K562 (cell line): ENCODE results near the gene IL26.

Experiments
- MGA ChIP-seq: fragments of 450-650 bp; IDR thresholded peaks from 2 replicates; pipeline ENCODE4 v1.6.1; 2016; ENCODE audit warnings: mild to moderate bottlenecking, moderate library complexity
- RNF2 ChIP-seq: sonication (generic); IDR thresholded peaks from 2 replicates; pipeline ENCODE4 v1.6.1; 2016
- TF ChIP-seq, protein P1 (sequence below), 3 experiments: IDR thresholded peaks in 2 of 3; conservative IDR thresholded peaks in 1 of 3; 2 replicates each; pipeline ENCODE4 v1.5.1; 2011 to 2012; ENCODE audit warnings: low read length in 3 of 3, mild to moderate bottlenecking in 3 of 3, control low read depth in 2 of 3, improper control_type of control experiment in 1 of 3, inconsistent platforms in 1 of 3, low read depth in 1 of 3, mixed read lengths in 1 of 3, moderate library complexity in 1 of 3; ENCODE audit not compliant: insufficient read depth in 2 of 3

- TF ChIP-seq, protein P1, sequence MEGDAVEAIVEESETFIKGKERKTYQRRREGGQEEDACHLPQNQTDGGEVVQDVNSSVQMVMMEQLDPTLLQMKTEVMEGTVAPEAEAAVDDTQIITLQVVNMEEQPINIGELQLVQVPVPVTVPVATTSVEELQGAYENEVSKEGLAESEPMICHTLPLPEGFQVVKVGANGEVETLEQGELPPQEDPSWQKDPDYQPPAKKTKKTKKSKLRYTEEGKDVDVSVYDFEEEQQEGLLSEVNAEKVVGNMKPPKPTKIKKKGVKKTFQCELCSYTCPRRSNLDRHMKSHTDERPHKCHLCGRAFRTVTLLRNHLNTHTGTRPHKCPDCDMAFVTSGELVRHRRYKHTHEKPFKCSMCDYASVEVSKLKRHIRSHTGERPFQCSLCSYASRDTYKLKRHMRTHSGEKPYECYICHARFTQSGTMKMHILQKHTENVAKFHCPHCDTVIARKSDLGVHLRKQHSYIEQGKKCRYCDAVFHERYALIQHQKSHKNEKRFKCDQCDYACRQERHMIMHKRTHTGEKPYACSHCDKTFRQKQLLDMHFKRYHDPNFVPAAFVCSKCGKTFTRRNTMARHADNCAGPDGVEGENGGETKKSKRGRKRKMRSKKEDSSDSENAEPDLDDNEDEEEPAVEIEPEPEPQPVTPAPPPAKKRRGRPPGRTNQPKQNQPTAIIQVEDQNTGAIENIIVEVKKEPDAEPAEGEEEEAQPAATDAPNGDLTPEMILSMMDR (IDR thresholded peaks at IDR 0.05 in 2 of 3, conservative IDR thresholded peaks at IDR 0.05 in 1 of 3; ENCODE audit: insufficient read depth in 2 of 3, low read depth in 1 of 3, low read length in 3 of 3): no peak
- TF ChIP-seq MGA: no peak
- TF ChIP-seq RNF2: no peak
Observed at GRCh38 chr12:68169213-68169889, 56.3 kb downstream of the IL26 start.
